Measurements from ENCODE around the gene ABCC3.
"Not testable (repeated sequence)": the region's sequence is repeated elsewhere in the genome, so short reads cannot be mapped to it uniquely, and the experiment has no call there.

Gene ABCC3

DNA sequence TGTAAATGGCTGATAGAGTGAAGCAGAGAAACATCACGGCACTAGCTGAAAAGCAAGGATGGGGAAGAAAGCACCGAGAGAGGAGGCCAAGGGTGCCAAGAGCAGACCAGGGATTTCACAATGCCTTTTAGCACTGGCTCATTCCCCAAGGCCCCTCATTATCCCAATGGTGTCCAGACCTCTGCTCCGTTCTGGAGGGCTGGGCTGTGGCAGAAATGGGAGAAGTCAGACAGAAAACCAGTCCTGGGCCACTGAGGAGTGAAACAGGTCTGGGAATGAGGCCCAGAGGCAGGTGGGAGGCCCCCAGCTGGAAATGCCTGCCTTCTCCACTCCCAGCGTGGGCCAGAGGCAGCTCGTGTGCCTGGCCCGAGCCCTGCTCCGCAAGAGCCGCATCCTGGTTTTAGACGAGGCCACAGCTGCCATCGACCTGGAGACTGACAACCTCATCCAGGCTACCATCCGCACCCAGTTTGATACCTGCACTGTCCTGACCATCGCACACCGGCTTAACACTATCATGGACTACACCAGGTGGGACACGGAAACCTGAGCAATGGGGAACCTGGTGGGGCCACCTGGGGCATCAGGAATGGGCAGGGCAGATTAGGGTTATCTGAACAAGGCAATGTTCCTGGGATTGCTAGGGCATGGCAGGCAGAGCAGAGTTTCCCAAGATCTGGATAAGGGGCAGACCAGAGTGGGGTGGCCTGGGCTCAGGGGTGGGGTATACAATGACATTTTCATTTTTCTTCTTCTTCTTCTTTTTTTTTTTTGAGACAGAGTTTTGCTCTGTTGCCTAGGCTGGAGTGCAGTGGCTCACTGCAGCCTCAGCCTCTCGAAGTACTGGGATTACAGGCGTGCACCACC is 52.8 kb downstream of the ABCC3 start:
- no peak for DNase-seq

- DNase-seq = no peak
These were observed 53.6 kb downstream of the ABCC3 start for GRCh38 chr17:50688245-50688644.

DNA sequence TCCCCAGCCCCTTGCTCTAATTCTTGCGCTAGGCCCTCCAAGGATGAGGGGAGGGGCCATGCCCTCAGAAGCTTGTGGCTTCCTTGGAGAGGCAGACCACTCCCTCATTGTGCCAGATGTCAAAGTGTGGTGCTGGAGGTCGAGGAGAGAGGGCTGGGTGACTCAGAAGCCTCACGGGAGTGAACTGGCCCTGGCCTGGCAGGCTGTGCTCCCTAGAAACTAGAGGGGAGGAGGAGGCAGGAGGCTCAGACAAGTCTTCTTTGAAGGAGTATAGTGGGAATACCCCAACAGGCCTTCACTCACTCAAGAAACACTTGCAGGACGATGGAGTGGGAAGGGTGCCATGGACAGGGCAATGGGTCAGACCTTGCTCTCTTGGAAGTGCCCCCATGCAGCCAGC is 54.6 kb downstream of the ABCC3 start:
- DNase-seq = no peak

DNA sequence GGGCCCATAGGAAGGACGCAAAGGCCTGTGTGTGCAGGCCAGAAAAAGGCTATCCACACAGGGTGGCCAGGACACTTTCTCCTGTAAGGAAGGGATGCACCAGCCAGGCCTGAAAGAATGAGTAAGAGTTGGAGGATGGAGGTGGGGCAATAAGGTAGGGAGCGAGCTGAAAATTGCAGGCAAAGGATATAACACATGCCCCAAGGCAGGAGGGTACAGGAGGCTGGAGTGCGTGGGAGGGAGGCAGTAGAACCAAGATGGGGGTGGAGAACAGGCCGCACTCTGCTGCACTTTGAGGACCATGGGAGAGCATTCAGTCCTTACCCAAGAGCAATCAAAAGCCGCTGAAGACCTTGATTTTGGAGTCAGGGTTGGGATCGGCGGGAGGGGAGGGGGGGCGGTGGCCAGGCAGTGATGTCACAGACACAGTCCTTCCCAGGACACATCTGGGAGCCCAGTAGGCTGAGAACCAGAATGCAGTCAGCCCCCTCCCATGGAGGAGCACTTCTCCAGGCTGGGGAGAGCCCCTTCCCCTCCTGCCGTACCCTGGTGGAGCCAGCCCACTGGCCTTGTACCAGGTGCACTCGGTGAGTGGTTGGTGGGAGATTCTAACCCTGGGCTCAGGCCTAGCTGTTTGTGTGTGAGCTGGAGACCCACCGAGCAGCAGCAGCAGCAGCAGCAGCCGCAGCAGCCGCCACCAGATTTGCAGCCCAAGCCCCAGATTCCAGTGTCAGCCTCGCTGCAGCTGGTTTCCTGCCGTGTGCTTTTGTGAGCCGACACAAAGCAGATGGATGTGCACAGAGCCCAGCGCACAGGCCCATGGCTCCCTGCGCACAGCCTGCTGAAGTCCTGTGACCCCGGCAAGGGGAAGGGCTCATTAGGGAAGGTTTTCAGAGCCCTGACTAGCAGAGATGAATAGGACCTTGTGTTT is 55.5 kb downstream of the ABCC3 start:
- DNase-seq = no peak

- no peak for DNase-seq
These were observed 56.3 kb downstream of the ABCC3 start for GRCh38 chr17:50690887-50691549.

- DNase-seq = no peak
These were observed 57.1 kb downstream of the ABCC3 start for GRCh38 chr17:50691550-50692447.

- no peak for DNase-seq
These were observed 57.9 kb downstream of the ABCC3 start for GRCh38 chr17:50692448-50693035.

DNA sequence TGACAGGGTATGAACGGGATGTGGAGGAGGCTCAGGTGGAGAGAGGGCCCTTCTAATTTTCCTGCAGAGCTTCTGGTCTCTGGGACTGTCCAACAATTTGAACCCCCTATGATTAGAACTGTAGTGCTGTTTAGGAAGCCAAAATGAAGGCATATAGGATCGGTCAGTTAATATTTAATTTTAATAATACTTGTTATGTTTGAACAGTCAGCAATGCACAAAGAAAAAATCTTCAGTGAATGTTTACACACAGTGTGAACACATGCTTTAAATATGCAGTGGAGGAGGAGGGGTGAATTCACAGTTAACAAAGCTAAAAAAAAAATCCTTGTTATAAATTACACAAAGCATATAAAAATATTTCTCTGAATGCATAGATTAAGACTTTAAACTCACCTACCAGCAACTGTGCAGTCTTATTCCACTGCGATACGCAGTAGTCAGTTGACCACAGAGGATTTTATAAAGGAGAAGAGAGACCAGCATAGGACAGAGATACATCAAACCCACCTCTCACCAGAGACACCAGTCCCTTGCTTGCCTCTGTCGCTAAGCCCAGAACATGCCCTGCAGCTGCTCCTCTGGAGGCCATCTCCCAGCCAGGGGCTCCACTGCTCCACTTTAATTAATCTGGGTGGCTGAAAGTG is 58.5 kb downstream of the ABCC3 start:
- DNase-seq = no peak

DNA sequence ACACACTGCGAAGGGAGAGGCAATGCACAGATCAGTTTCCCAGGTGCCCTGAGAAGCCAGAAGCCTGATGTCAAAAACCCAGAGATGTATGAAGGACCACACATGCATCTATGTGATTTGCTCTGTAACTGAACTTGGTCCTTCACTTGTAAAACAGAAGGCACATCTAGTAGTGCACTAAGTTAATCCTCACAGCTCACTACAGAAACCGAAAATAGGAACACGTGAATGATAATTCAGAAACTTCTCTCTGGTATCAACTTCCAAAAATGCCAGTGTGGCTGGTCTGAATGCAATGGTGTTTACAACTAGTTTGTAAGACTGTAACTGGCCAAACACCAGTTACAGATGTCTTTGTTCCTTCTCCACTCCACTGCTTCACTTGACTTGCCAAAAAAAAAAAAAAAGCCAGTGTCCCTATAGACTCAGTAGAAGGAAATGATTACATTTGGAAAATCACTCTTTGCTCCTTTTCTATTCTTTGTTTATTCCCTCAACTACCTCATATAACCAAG is 61.7 kb downstream of the ABCC3 start:
- no peak for DNase-seq

DNA sequence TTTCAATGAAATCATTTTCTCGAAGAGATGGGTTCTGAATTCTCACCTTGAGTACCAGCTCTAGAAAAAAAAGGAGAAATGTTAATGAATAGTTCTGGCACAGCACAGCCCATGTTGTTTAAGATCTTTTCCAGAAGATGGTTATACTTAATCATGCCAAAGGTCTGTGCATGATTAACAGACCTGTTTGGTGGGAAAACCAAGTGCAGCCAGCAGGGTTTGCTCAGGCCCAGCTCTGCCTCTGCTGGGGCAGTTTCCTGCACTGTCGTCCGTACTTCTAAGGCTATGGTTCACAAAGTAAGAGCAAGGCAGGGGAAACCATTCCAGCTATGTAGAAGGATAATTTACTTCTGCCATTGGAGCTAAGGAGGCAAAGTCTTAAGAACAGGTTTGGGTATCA is 62.4 kb downstream of the ABCC3 start:
- DNase-seq = no peak

- DNase-seq = no peak
These were observed 63.1 kb downstream of the ABCC3 start for GRCh38 chr17:50697663-50698272.

DNA sequence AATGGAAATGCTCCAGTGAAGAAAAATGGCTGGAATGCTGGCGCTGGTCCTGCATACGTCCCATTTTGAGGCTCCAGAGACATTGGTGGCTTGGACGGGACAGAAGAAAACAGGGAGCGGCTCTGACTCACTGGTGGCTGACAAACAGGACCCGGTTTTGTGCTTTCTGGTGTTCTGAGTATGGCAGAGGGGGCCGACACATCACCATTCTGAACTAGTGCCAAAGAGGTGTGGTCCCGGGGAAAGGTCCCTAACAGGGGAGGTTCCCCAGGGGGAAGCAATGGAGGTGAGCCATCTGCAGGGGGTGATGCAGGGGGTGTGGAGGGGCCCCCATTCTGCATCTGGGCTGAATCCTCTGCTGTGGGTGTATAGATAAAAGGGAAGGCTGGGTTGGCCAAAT is 64.7 kb downstream of the ABCC3 start:
- no peak for DNase-seq

- DNase-seq = no peak
These were observed 68.5 kb downstream of the ABCC3 start for GRCh38 chr17:50703162-50703561.

DNA sequence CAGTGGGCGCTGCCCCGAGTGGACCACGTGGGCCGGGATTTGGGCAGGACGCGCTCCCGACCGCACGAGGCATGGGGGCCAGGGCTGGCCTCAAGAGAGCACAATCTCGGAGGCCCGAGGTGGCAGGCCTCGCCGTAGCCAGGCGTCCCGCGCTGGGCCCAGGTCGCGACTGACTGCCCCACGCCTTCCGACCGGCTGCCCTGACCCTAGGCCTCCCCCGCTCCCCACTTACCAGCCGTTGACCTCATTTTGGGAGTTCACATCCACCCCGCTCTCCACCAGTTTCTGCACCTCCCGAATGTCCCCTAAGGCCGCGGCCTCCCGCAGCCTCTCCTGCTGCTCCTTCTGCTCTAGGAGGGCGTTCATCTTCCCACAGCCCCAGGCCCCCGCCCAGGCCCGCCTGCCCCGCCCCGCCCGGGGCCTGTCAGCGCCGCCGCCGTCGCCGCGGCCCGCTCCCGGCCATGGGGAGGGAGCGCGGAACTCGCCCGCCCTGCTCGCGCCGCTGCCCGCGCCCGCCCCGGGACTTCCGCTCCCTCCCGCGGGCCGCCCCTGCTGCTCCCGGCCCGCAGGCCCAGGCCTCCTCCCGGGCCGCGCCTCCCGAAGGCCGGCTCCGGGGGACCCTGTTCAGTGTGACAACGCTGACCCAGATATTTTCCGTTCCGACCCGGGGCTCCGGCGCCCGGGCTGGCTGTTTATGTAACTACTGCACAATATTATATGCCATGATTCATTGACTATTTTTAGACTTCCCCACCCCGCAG is 72.8 kb downstream of the ABCC3 start, which contains the start of gene ANKRD40:
Gene ANKRD40, minus strand, starts transcription at position 626 of the 761 bp plus-strand sequence. Its CDS starts 260 bp downstream, at position 366.
- DNase-seq = peak; percentile 94

DNA sequence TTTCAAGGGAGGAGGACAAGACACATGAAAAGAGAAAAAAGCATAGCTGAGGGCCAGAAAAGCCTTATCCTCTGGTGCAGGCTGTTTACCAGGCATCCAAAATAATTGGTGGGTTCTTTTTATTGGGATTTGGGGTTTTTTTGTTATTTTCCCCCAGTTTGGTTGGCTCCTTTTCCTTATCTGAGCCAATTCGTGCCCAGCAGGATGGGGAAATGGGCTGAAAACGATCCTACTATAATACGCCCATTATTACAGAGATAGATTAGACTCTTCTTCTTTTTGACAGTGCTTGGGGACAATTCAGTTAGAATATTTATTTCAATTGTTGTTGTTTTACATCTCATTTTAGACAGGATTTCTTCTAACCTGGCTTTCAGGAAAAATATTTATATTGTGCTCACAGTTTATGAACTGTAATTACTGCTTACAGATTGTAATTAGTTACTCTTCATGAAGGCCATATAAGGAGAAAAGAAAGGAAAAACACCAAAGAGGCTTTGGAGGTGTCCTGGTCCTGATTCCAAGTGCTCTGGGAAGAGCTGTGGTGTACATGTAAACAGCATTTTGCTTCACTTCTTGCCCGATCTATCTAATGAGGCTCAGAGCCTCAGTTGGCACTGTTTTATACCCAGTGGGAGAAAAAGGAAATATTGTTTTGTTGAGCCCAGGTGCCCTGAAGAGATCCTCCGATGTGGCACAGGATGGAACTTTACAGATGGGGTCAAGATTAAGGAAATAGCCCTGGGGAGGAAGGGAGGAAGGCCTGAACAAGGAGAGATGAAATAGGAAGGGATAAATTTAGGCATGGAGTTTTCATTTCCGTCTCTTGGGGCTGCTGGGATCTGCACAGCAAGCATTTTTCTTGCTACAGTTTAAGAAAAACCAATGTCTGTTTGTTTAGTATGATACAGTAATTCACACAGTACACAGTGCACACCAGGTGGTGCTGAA is 73.6 kb downstream of the ABCC3 start:
- no peak for DNase-seq

DNA sequence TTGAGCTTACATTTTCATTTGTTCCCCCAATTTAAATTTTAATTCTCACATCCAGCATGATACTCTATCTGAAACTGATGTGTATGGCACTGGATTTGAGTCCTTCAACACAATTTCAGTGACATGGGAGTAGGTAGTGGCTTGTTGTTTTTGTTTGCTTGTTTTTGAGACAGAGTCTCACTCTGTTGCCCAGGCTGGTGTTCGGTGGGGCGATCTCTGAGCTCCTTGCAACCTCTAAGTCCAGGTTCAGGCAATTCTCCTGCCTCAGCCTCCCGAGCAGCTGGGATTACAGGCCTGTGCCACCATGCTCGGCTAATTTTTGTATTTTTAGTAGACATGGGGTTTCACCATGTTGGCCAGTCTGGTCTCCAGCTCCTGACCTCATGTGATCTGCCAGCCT is 74.4 kb downstream of the ABCC3 start:
- DNase-seq = not testable (repeated sequence)

- no peak for DNase-seq
These were observed 75.3 kb downstream of the ABCC3 start for GRCh38 chr17:50710025-50710424.

DNA sequence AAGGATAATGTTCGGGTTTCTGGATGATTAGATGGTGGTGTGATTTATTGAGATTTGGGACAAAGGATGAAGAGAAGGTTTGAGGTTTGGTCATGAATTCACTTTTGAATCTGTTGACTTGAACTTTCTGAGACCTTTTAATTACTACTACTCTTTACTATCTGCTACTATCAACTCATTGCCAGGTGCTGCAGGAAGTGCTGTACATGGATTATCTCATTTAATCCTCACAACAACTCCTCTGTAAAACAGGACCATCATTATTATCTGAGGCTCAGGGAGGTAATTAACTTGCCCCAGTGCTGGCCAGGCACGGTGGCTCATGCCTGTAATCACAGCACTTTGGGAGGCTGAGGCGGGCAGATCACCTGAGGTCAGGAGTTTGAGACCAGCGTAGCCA is 76.0 kb downstream of the ABCC3 start:
- DNase-seq = no peak
